ENCODE data around the gene TGM6.

The TGM6 gene

GRCh38 chr20:2374346-2375125, 6.2 kb upstream of the TGM6 start:
- Histone ChIP-seq H3K4me3 (ENCODE audit: low read depth, low read length) (no peak overlapping the region), H3K27ac (no peak overlapping the region), H3K9me3 (ENCODE audit: severe bottlenecking) (no peaks in the 10 kb centered on the region), H3K36me3 (no peaks in the 10 kb centered on the region), H3K27me3 (ENCODE audit: insufficient read depth, low read depth, severe bottlenecking) (no peaks in the 10 kb centered on the region)
- TF ChIP-seq CTCF (IDR thresholded peaks at IDR 0.05; ENCODE audit: low read depth, low read length) = no peak
- no peak for DNase-seq

GRCh38 chr20:2378893-2379292, 1.8 kb upstream of the TGM6 start:
- H3K4me3 ChIP-seq (ENCODE audit: low read depth, low read length) = no peak overlapping the region
- DNase-seq = no peak

GRCh38 chr20:2379511-2380229, 1.0 kb upstream of the TGM6 start:
- TF ChIP-seq CTCF (IDR thresholded peaks at IDR 0.05; ENCODE audit: low read depth, low read length) = no peak
- no peaks in the 10 kb centered on the region for H3K9me3 ChIP-seq (ENCODE audit: severe bottlenecking)
- DNase-seq = no peak
- H3K27ac ChIP-seq = no peak overlapping the region
- H3K4me3 ChIP-seq (ENCODE audit: low read depth, low read length) = no peak overlapping the region
- no peaks in the 10 kb centered on the region for H3K27me3 ChIP-seq (ENCODE audit: insufficient read depth, low read depth, severe bottlenecking)
- H3K36me3 ChIP-seq = no peaks in the 10 kb centered on the region

More at GRCh38 chr20:2378893-2379292, 1.8 kb upstream of the TGM6 start:
- no peak for TF ChIP-seq CTCF (IDR thresholded peaks at IDR 0.05; ENCODE audit: low read depth, low read length)
- H3K36me3 ChIP-seq = no peaks in the 10 kb centered on the region
- H3K9me3 ChIP-seq (ENCODE audit: severe bottlenecking) = no peaks in the 10 kb centered on the region
- H3K27ac ChIP-seq = no peak overlapping the region
- no peaks in the 10 kb centered on the region for H3K27me3 ChIP-seq (ENCODE audit: insufficient read depth, low read depth, severe bottlenecking)

- Histone ChIP-seq H3K36me3 (no peaks in the 10 kb centered on the region), H3K27ac (no peak overlapping the region), H3K9me3 (ENCODE audit: severe bottlenecking) (no peaks in the 10 kb centered on the region), H3K27me3 (ENCODE audit: insufficient read depth, low read depth, severe bottlenecking) (no peaks in the 10 kb centered on the region), H3K4me3 (ENCODE audit: low read depth, low read length) (no peak overlapping the region)
- TF ChIP-seq CTCF (IDR thresholded peaks at IDR 0.05; ENCODE audit: low read depth, low read length) = no peak
- DNase-seq = no peak
Observed at GRCh38 chr20:2381303-2381702, 602 bp downstream of the TGM6 start.

- H3K27me3 ChIP-seq (ENCODE audit: insufficient read depth, low read depth, severe bottlenecking) = no peaks in the 10 kb centered on the region
- TF ChIP-seq CTCF (IDR thresholded peaks at IDR 0.05; ENCODE audit: low read depth, low read length) = no peak
- H3K4me3 ChIP-seq (ENCODE audit: low read depth, low read length) = no peak overlapping the region
- no peak overlapping the region for H3K27ac ChIP-seq
- no peaks in the 10 kb centered on the region for H3K36me3 ChIP-seq
- no peak for DNase-seq
- peaks cover 6% of the 10 kb centered on the region for H3K9me3 ChIP-seq (ENCODE audit: severe bottlenecking)
Observed at GRCh38 chr20:2382833-2383232, 2.1 kb downstream of the TGM6 start.
